Measurements from ENCODE around the gene CACNA2D1.

CACNA2D1 gene

DNA sequence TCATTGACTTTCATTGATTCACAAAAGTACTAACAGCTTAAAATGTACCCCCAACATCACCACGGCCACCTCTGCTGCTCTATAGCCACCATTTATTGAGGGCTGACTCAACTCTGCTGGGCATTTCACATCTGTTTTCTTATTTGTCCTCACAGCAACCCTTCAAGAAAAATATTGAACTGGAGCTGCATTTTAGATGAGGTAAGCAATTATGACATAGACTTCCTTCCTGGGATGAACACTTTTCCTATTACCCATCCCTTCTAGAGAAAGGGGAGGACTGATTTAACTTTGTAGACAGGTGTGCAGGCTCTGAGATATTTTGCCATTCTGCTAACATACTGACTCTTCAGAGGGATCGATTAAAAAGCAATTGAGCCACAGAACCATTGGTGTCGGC lies 217.4 kb downstream of the CACNA2D1 start:
- no peak for DNase-seq (ENCODE audit: low spot score)

DNA sequence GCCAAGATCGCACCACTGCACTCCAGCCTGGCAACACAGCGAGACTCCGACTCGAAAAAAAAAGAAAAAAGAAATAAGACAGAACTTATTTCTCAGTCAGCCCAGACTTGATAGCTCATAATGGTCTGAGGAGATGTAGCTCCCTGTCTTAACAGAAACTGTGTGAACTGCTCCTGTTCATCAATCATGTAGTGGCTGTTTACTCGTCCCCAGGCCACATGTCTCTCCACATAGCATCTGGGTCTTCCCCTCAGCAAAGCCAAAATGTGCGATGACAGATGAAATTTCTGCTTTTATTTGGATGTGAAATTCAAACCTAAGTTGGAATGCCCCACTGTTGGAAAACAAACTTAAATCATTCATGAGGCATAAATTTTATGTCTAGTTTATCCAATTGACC lies 219.0 kb downstream of the CACNA2D1 start:
- no peak for DNase-seq (ENCODE audit: low spot score)

GRCh38 chr7:82223580-82223979 lies 220.0 kb downstream of the CACNA2D1 start:
- no peak for DNase-seq (ENCODE audit: low spot score)

GRCh38 chr7:82221152-82221674 lies 222.4 kb downstream of the CACNA2D1 start:
- no peak for DNase-seq (ENCODE audit: low spot score)

GRCh38 chr7:82212466-82212865 lies 231.1 kb downstream of the CACNA2D1 start:
- DNase-seq (ENCODE audit: low spot score) = no peak

GRCh38 chr7:82211333-82211732 lies 232.2 kb downstream of the CACNA2D1 start:
- no peak for DNase-seq (ENCODE audit: low spot score)

GRCh38 chr7:82210416-82211184 lies 233.0 kb downstream of the CACNA2D1 start:
- DNase-seq (ENCODE audit: low spot score) = no peak

DNA sequence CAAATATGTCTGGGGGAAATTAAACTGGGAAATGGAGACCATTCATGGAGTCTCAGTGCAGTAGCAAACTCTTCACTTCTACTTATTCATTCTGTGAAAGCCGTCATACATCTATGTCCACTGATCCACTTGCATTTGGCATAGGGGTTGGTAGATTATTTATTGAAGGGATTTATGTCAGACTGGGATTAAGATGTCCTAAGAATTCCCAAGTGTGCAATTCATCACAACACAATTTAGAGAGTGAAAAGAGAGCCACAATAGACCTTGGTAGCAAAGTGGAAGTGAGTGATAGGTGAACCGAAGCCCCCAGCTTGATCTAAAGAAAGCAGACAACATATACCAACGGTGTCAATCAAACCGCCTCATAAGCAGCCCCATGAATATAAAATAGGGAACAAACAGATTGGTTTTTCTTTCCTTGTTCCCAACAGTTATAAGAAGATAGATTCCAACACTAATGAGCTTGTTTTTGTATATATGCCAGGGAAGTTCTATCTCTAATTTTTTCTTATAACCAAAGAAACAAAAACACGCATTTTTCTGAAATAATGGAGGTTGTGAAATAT lies 234.3 kb downstream of the CACNA2D1 start:
- no peak for DNase-seq (ENCODE audit: low spot score)

DNA sequence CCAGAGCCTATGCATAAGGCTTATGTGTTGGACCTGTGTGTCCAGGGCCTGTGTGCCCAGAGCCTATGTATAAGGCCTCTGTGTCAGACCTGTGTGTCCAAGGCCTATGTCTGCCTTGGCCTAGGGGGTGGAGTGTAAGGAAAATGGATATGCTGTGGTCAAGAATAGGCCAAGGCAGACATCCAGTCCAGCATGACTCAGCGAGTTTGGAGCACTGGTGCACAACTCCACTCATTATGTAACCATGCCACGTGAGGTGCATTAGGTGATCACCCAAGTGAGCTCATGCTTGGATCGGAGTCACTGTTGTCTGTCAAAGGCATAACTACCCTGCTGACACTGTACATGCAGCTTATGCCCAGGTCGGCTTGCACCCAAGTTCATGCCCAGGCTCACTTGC lies 238.9 kb downstream of the CACNA2D1 start:
- DNase-seq (ENCODE audit: low spot score) = no peak

- DNase-seq (ENCODE audit: low spot score) = no peak
Observed at GRCh38 chr7:82202965-82203364, 240.6 kb downstream of the CACNA2D1 start.

DNA sequence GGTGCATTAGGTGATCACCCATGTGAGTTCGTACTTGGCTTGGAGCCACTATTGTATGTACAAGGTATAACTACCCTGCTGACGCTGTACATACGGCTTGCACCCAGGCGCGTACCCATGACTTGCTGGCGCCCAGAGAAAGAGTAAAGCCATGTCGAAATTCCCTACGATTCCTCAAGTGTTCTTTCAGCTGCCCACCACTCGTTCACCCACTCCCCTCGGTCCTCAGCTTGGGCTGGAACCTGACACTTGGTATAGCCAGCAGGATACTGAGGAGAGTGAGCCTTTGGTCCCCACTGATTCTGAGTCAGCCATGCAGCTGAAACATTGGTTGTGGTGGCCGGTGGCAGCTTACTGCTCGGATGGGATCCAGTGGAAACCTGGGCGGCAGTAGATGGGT lies 241.5 kb downstream of the CACNA2D1 start:
- DNase-seq (ENCODE audit: low spot score) = no peak

DNA sequence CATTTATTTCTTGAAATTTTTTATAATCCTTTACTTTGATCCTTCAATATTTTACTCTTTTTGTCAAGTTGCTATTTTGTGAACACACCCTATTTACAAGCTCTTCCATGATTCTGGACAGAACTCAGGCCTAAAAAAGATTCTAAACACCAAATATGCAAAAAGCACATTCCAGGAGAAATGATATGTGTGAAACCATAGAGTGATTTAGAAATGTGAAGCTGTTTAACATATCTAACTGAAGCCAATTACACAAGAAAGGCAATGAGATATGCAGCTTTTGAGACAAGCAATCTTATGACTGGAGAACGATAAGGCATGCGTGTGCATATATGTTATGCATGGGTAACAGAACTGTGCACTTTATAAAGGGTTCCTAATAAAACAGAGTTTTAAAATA lies 243.0 kb downstream of the CACNA2D1 start:
- no peak for DNase-seq (ENCODE audit: low spot score)

- no peak for DNase-seq (ENCODE audit: low spot score)
Observed at GRCh38 chr7:82194016-82194643, 249.4 kb downstream of the CACNA2D1 start.

- no peak for DNase-seq (ENCODE audit: low spot score)
Observed at GRCh38 chr7:82188636-82189035, 254.9 kb downstream of the CACNA2D1 start.

GRCh38 chr7:82185443-82185842 lies 258.1 kb downstream of the CACNA2D1 start:
- no peak for DNase-seq (ENCODE audit: low spot score)

- no peak for DNase-seq (ENCODE audit: low spot score)
Observed at GRCh38 chr7:82183634-82184033, 259.9 kb downstream of the CACNA2D1 start.

GRCh38 chr7:82179311-82179710 lies 264.3 kb downstream of the CACNA2D1 start:
- DNase-seq (ENCODE audit: low spot score) = no peak

GRCh38 chr7:82175319-82175718 lies 268.3 kb downstream of the CACNA2D1 start:
- DNase-seq (ENCODE audit: low spot score) = no peak

DNA sequence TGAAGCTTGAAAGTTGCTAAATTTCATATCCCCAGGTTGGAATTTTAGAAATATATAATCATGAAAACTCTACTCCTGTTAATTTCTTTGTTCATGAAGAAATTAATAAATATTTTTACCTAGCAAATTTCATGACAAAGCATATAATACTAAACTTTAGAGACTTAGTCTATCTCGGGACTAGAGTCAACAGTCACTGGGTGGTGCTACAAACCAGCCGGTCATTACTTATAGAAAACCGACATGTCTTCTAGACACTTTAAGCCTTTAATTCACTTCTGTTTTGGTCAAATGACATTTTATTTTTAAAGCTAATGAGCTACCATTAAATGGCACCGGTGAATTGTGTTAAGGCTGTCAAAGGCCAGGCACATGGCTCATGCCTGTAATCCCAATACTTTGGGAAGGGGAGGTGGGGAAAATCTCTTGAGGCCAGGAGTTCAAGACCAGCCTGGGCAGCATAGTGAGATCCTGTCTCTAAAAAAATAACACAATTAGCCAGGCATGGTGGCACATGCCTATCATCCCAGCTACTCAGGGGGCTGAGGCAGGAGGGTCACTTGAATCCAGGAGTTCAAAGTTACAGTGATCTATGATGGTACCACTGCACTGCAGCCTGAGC lies 270.1 kb downstream of the CACNA2D1 start:
- DNase-seq (ENCODE audit: low spot score) = no peak

GRCh38 chr7:82172881-82173280 lies 270.7 kb downstream of the CACNA2D1 start:
- DNase-seq (ENCODE audit: low spot score) = no peak

DNA sequence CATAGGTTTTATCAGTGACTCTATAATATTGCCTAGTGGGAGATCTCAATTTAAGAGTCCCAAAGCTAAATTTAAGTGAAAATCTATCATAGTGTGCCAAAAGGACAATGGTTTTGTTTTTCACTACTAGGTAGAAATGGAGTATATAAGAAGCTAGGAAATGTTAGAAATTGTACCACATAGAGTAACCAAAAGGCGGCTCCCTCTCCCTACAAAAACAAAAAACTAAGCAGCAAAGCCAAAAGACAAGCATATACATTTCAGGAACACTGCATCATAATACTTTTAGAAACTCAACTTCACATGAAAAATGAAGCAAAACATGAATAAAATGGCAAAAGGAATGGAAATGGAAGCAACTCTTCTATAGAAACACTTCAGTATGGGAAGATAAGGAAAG lies 271.6 kb downstream of the CACNA2D1 start:
- DNase-seq (ENCODE audit: low spot score) = no peak

DNA sequence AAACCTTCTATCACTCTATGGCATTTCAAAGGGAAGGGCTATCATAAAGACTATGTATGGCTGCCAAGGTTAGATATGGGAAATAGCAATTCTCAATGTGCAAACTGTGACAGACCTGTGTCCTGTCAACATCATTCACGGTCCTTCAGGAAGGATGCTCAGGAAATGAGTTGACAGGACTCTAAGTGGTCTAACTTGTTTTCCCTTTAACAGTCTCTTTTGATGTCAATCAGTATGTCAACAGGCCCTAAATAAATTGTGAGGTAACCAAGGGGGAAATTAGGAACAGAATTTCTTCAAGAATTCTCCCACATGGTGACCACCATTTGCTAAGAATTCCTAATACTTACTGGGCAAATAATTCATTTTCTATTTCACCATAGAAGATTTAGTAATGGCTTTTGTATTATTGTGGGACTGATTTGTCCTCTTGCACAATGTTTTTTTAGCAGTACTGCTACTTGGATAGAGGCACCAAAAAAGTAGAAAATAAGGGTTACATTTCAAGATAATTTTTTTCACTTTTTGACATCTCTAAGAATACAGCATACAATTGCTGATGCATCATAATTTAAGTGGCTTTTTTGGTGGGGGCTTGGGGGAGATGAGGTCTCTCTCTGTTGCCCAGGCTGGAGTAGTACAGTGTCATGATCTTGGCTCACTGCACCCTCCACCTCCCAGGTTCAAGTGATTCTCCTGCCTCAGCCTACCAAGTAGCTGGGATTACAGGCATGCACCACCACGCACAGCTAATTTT lies 275.8 kb downstream of the CACNA2D1 start:
- DNase-seq (ENCODE audit: low spot score) = no peak

Measured in LoVo (cell line).